NOMO-1 treated with DMSO at 0.1 percent for 48 hours (cell line): ENCODE measurements around the gene RIC3.

Experiments used
- DNase-seq: peaks from one replicate; lab custom pipeline; 2025; ENCODE audit not compliant: unreplicated experiment; lab: John Stamatoyannopoulos, UW

RIC3 gene

GRCh38 chr11:8090756-8091155, 78.1 kb downstream of the RIC3 start:
- no peak for DNase-seq

- DNase-seq: no peak
These were observed 78.9 kb downstream of the RIC3 start for GRCh38 chr11:8089791-8090510.

- DNase-seq: no peak
These were observed 81.1 kb downstream of the RIC3 start for GRCh38 chr11:8087756-8088155.

- DNase-seq: no peak
These were observed 81.6 kb downstream of the RIC3 start for GRCh38 chr11:8087185-8087584.

GRCh38 chr11:8086571-8086970, 82.3 kb downstream of the RIC3 start:
- no peak for DNase-seq

GRCh38 chr11:8086001-8086479, 82.8 kb downstream of the RIC3 start:
- DNase-seq: no peak

- DNase-seq: no peak
These were observed 83.7 kb downstream of the RIC3 start for GRCh38 chr11:8085011-8085645.

- no peak for DNase-seq
These were observed 84.5 kb downstream of the RIC3 start for GRCh38 chr11:8084352-8084751.

- no peak for DNase-seq
These were observed 84.9 kb downstream of the RIC3 start for GRCh38 chr11:8083871-8084281.

GRCh38 chr11:8083088-8083395, 85.8 kb downstream of the RIC3 start:
- no peak for DNase-seq

GRCh38 chr11:8082391-8083087, 86.3 kb downstream of the RIC3 start:
- no peak for DNase-seq

- no peak for DNase-seq
These were observed 87.1 kb downstream of the RIC3 start for GRCh38 chr11:8081591-8082250.

- no peak for DNase-seq
These were observed 87.9 kb downstream of the RIC3 start, which contains the start of gene TUB for GRCh38 chr11:8080674-8081590. TSS of gene TUB (plus strand) at chr11:8081211. CDS start at chr11:8081511, 300 bp downstream.

- DNase-seq: no peak
These were observed 88.7 kb downstream of the RIC3 start for GRCh38 chr11:8080069-8080670.

- DNase-seq: no peak
These were observed 89.6 kb downstream of the RIC3 start for GRCh38 chr11:8079111-8079675.

GRCh38 chr11:8075119-8075726, 93.6 kb downstream of the RIC3 start:
- DNase-seq: no peak

- no peak for DNase-seq
These were observed 96.9 kb downstream of the RIC3 start for GRCh38 chr11:8071616-8072581.

- no peak for DNase-seq
These were observed 98.3 kb downstream of the RIC3 start for GRCh38 chr11:8070417-8071115.
